ENCODE data around the gene CLOCK.

The CLOCK gene

DNA sequence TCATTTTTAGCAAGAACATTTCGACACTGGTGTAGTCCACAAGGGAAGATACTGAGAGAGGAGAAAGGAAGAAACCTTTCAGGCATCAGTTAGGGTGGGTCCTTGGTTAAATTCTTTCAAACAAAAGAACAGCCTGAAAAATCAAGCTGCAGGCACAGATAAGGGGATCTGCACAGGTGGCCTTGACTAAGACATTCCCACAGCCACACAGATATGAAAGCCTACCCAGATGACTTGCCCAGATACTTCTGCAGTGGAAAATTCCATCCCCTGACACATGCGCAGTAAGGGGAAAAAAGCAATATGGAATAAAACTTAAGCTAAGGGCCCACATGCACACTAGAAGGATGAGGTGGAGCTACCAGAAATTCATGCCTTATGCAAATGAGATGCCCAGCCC lies 159.9 kb downstream of the CLOCK start:
- no peak for FAIRE-seq
- DNase-seq (ENCODE audit: insufficient read length, low spot score): no peak

DNA sequence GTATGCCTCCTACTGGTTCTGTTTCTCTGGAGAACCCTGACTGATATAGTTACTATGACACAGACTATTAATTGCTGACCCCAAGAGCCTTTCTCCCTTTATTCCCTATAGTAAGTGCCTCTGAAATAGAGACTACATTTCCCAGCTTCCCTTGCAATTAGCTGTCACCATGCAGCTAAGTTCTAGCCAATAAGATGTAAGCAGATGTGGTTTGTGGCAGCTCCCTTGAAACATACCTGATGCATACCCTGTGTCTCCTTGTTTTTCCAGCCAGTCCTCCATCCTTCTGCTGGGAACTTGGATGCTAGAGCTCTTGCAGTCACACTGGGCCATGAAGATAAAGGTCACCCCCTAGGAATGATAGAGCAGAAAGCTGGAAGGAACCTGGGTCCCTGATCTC lies 160.6 kb downstream of the CLOCK start:
- FAIRE-seq (no peak), DNase-seq (ENCODE audit: insufficient read length, low spot score) (no peak)

DNA sequence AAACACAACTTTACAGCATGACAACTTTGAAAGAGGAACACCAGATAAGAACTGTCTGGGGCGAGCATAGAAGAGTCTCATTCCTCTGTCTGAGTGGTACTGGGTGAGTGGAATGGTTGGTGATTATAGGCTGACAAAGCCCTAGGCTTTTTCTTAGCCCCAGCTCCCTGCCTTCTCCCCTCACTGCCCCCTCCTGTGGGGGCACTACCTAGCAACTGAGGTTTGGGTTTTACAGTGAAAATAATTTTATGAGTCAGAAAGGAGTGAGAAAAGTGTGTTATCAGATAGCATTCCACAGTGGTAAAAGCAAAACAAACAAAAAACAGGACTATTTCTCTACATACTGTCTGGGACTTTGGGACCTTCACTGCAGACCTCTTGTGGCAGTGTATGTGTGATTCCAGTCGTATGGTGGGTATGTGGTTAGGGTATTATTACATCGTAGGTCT lies 161.5 kb downstream of the CLOCK start:
- FAIRE-seq (no peak), DNase-seq (ENCODE audit: insufficient read length, low spot score) (no peak)

DNA sequence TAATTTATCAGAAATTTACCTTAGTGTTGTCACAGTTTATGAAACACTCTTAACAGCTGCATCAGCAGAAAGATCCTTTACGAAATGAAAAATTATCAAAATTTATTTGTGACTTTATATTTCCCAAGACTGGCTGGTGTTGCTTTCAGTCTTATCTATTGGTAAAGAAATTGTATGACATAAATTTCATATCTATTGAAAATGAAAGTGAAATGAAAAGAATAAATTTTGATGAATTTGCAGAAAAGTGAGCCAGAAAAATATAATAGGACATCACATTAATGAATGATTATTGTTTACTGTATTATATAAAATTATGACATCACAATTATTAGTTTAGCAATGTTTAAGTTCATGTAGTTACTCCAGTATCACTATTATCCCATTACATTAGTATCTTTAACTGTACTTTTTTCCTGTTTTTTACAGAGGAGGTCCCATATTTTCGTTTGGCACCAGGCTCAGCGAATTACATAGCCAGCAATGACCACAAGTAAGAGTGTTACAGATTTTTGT lies 164.2 kb downstream of the CLOCK start:
- no peak for DNase-seq (ENCODE audit: insufficient read length, low spot score)
- no peak for FAIRE-seq

- DNase-seq (ENCODE audit: insufficient read length, low spot score): no peak
- FAIRE-seq: no peak
Observed at GRCh38 chr4:55381502-55381901, 165.2 kb downstream of the CLOCK start.

DNA sequence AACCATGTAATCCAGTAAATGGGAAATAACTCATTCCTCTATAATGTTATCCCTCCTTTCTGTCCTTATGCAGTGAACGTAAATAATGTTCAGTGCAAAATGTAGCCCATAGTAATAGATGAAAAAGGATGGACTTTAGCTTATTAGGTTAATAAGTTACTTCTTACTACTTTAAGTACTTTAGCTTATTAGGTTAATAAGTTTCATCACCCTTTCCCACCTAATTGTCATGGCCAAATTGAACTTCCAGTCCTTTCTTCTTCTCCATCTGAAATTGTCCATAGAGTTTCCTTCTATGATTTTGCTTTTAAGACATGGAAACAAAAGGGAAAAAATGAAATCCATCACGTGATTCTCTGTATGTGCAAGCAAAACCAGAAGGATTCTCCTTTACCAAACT lies 166.1 kb downstream of the CLOCK start:
- FAIRE-seq: no peak

GRCh38 chr4:55378617-55379467 lies 167.9 kb downstream of the CLOCK start:
- DNase-seq (ENCODE audit: insufficient read length, low spot score) (no peak), FAIRE-seq (no peak)

More for the DNA sequence above, 166.1 kb downstream of the CLOCK start:
- DNase-seq (ENCODE audit: insufficient read length, low spot score): no peak

Data from HTR-8/SVneo (cell line).